ENCODE results near the gene CCDC110.

GRCh38 chr4:185480016-185480732, 8.6 kb upstream of the CCDC110 start:
- TF ChIP-seq EP300 (conservative IDR thresholded peaks at IDR 0.05; ENCODE audit: poor library complexity, severe bottlenecking) (no peak), CTCF (IDR thresholded peaks at IDR 0.05; ENCODE audit: poor library complexity, severe bottlenecking) (no peak), EZH2 (IDR thresholded peaks at IDR 0.05; ENCODE audit: borderline replicate concordance, insufficient read depth, low read length, poor library complexity, severe bottlenecking) (no peak), POLR2AphosphoS5 (IDR thresholded peaks at IDR 0.05) (no peak), RAD21 (conservative IDR thresholded peaks at IDR 0.05) (no peak), TAF1 (IDR thresholded peaks at IDR 0.05; ENCODE audit: low read depth) (no peak)
